ENCODE data around the gene ZBTB20.

DNA sequence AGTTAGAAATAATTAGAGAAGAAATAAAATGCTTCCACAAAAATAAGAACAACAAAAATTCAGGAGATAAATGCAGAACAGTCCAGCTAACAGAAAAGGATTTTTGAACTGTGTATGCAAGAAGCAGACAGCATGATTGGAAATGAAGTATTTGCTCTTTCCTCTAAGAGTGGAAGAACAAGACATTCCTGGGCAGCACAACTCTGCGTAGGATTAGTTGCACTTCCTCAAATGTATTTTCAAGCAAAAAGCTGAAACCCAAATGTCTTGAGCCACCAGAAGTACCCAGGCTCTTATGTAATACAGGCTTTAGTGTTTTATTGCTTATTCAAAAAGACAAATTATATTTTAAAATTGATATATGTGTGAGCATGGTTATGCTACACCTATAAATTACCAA is 127.2 kb downstream of the ZBTB20 start:
- TF ChIP-seq, protein P1, sequence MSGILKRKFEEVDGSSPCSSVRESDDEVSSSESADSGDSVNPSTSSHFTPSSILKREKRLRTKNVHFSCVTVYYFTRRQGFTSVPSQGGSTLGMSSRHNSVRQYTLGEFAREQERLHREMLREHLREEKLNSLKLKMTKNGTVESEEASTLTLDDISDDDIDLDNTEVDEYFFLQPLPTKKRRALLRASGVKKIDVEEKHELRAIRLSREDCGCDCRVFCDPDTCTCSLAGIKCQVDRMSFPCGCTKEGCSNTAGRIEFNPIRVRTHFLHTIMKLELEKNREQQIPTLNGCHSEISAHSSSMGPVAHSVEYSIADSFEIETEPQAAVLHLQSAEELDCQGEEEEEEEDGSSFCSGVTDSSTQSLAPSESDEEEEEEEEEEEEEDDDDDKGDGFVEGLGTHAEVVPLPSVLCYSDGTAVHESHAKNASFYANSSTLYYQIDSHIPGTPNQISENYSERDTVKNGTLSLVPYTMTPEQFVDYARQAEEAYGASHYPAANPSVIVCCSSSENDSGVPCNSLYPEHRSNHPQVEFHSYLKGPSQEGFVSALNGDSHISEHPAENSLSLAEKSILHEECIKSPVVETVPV (CRISPR knock-in tag; IDR thresholded peaks at IDR 0.05): no peak
- TF ChIP-seq, protein P2, sequence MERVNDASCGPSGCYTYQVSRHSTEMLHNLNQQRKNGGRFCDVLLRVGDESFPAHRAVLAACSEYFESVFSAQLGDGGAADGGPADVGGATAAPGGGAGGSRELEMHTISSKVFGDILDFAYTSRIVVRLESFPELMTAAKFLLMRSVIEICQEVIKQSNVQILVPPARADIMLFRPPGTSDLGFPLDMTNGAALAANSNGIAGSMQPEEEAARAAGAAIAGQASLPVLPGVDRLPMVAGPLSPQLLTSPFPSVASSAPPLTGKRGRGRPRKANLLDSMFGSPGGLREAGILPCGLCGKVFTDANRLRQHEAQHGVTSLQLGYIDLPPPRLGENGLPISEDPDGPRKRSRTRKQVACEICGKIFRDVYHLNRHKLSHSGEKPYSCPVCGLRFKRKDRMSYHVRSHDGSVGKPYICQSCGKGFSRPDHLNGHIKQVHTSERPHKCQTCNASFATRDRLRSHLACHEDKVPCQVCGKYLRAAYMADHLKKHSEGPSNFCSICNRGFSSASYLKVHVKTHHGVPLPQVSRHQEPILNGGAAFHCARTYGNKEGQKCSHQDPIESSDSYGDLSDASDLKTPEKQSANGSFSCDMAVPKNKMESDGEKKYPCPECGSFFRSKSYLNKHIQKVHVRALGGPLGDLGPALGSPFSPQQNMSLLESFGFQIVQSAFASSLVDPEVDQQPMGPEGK (CRISPR knock-in tag; IDR thresholded peaks at IDR 0.05; ENCODE audit: borderline replicate concordance): no peak
- TF ChIP-seq PPARA (CRISPR knock-in tag; IDR thresholded peaks at IDR 0.05; ENCODE audit: borderline replicate concordance): no peak
- TF ChIP-seq, protein P3, sequence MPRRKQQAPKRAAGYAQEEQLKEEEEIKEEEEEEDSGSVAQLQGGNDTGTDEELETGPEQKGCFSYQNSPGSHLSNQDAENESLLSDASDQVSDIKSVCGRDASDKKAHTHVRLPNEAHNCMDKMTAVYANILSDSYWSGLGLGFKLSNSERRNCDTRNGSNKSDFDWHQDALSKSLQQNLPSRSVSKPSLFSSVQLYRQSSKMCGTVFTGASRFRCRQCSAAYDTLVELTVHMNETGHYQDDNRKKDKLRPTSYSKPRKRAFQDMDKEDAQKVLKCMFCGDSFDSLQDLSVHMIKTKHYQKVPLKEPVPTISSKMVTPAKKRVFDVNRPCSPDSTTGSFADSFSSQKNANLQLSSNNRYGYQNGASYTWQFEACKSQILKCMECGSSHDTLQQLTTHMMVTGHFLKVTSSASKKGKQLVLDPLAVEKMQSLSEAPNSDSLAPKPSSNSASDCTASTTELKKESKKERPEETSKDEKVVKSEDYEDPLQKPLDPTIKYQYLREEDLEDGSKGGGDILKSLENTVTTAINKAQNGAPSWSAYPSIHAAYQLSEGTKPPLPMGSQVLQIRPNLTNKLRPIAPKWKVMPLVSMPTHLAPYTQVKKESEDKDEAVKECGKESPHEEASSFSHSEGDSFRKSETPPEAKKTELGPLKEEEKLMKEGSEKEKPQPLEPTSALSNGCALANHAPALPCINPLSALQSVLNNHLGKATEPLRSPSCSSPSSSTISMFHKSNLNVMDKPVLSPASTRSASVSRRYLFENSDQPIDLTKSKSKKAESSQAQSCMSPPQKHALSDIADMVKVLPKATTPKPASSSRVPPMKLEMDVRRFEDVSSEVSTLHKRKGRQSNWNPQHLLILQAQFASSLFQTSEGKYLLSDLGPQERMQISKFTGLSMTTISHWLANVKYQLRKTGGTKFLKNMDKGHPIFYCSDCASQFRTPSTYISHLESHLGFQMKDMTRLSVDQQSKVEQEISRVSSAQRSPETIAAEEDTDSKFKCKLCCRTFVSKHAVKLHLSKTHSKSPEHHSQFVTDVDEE (CRISPR knock-in tag; IDR thresholded peaks at IDR 0.05): no peak
- no peak for TF ChIP-seq ZNF565 (CRISPR knock-in tag; conservative IDR thresholded peaks at IDR 0.05; ENCODE audit: low read depth)
- TF ChIP-seq, protein P4, sequence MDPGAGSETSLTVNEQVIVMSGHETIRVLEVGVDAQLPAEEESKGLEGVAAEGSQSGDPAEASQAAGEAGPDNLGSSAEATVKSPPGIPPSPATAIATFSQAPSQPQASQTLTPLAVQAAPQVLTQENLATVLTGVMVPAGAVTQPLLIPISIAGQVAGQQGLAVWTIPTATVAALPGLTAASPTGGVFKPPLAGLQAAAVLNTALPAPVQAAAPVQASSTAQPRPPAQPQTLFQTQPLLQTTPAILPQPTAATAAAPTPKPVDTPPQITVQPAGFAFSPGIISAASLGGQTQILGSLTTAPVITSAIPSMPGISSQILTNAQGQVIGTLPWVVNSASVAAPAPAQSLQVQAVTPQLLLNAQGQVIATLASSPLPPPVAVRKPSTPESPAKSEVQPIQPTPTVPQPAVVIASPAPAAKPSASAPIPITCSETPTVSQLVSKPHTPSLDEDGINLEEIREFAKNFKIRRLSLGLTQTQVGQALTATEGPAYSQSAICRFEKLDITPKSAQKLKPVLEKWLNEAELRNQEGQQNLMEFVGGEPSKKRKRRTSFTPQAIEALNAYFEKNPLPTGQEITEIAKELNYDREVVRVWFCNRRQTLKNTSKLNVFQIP (CRISPR knock-in tag; IDR thresholded peaks at IDR 0.05; ENCODE audit: borderline replicate concordance, low read depth): no peak
- TF ChIP-seq BACH2 (CRISPR knock-in tag; IDR thresholded peaks at IDR 0.05; ENCODE audit: borderline replicate concordance): no peak

Measured in SK-N-SH treated with all-trans-retinoic acid at 6 μM for 48 hours (cell line).